WI38 (cell line): ENCODE results near the gene FAM229A.

ENCODE experiments used
- H3K4me3 ChIP-seq: 2 replicates; pipeline ENCODE4 v1.5.1; 2011; ENCODE audit warnings: low read depth, mild to moderate bottlenecking, control low read depth, low read length
- CTCF ChIP-seq: IDR thresholded peaks from 2 replicates; pipeline ENCODE4 v1.5.1; 2012; ENCODE audit warnings: low read depth, mild to moderate bottlenecking, control low read depth, low read length

Gene FAM229A

GRCh38 chr1:32362474-32363313 is at the start of gene FAM229A, which contains the start of gene TSSK3:
TSS of gene FAM229A (minus strand) at chr1:32362485. CDS start at chr1:32362091, 394 bp downstream.
TSS of gene TSSK3 (plus strand) at chr1:32362539. CDS start at chr1:32362702, 163 bp downstream.
- no peak within 1 kb of the TSS for H3K4me3 ChIP-seq

GRCh38 chr1:32411261-32411660 is 49.0 kb upstream of the FAM229A start:
- no peak for TF ChIP-seq CTCF
- H3K4me3 ChIP-seq, result no peak overlapping the region

More at GRCh38 chr1:32362474-32363313, at the start of gene FAM229A, which contains the start of gene TSSK3:
- TF ChIP-seq CTCF, result no peak

- no peak for TF ChIP-seq CTCF
- no peak overlapping the region for H3K4me3 ChIP-seq
These were observed 44.4 kb upstream of the FAM229A start for GRCh38 chr1:32406629-32407111.

GRCh38 chr1:32405672-32406467 is 43.6 kb upstream of the FAM229A start:
- no peak overlapping the region for H3K4me3 ChIP-seq
- no peak for TF ChIP-seq CTCF

- H3K4me3 ChIP-seq, result no peak overlapping the region
- no peak for TF ChIP-seq CTCF
These were observed 42.7 kb upstream of the FAM229A start for GRCh38 chr1:32404946-32405345.

- no peak overlapping the region for H3K4me3 ChIP-seq
- peak; percentile 92 for TF ChIP-seq CTCF
These were observed 38.8 kb upstream of the FAM229A start for GRCh38 chr1:32400876-32401631.
